Glutamatergic neuron (in vitro differentiated cells): ENCODE data around the gene ATG4C. TPM values are rescaled to one million over a fixed set of nuclear protein-coding genes. Genes with fewer than 3 reads are reported as not detected.

Experiments used
- DNase-seq: peaks from one replicate; pipeline ENCODE4 v3.0.0; 2022
- H3K27ac Mint-ChIP-seq: one replicate; pipeline ENCODE4 v1.8.0; 2020; ENCODE audit warnings: mild to moderate bottlenecking, mixed read lengths, inconsistent platforms; ENCODE audit not compliant: unreplicated experiment
- H3K27me3 Mint-ChIP-seq: one replicate; pipeline ENCODE4 v1.8.0; 2020; ENCODE audit warnings: mild to moderate bottlenecking, moderate library complexity, mixed read lengths, inconsistent platforms; ENCODE audit not compliant: unreplicated experiment
- H3K36me3 Mint-ChIP-seq: one replicate; pipeline ENCODE4 v1.8.0; 2020; ENCODE audit warnings: mild to moderate bottlenecking, mixed read lengths, inconsistent platforms; ENCODE audit not compliant: unreplicated experiment
- H3K4me1 Mint-ChIP-seq: one replicate; pipeline ENCODE4 v1.8.0; 2020; ENCODE audit warnings: mild to moderate bottlenecking, low read depth, mixed read lengths, inconsistent platforms; ENCODE audit not compliant: unreplicated experiment
- H3K4me3 Mint-ChIP-seq: one replicate; pipeline ENCODE4 v1.8.0; 2020; ENCODE audit warnings: mild to moderate bottlenecking, mixed read lengths, inconsistent platforms; ENCODE audit not compliant: unreplicated experiment
- H3K9me3 Mint-ChIP-seq: one replicate; pipeline ENCODE4 v1.8.0; 2020; ENCODE audit warnings: mild to moderate bottlenecking, moderate library complexity, mixed read lengths, inconsistent platforms; ENCODE audit not compliant: unreplicated experiment
- CTCF ChIP-seq: fragments of 200-600 bp; sonication (generic); IDR thresholded peaks from one replicate; pipeline ENCODE4 v1.5.0; 2021; ENCODE audit not compliant: partially characterized antibody, unreplicated experiment
- total RNA-seq: library from RNA; stranded (reverse); fragmentation: NEBNext Ultra II Directional; extraction: Animal tissue kit (Norgen Biotek cat#: 25700); gene quantifications from one replicate; pipeline ENCODE4 v1.2.1, GENCODE V29; 2021; ENCODE audit not compliant: unreplicated experiment

The ATG4C gene
- total RNA-seq, 1 donor from 2014 or later: 8.7 TPM

GRCh38 chr1:62869217-62869754 lies 85.4 kb downstream of the ATG4C start:
- Mint-ChIP-seq H3K36me3 (no peaks in the 10 kb centered on the region), H3K4me3 (no peak overlapping the region), H3K4me1 (no peaks in the 10 kb centered on the region), H3K27me3 (no peaks in the 10 kb centered on the region), H3K9me3 (peaks cover 5% of the 10 kb centered on the region), H3K27ac (no peak overlapping the region)
- no peak for TF ChIP-seq CTCF
- DNase-seq: no peak

GRCh38 chr1:62870148-62870547 lies 86.2 kb downstream of the ATG4C start:
- TF ChIP-seq CTCF: no peak
- H3K27me3 Mint-ChIP-seq: no peaks in the 10 kb centered on the region
- H3K9me3 Mint-ChIP-seq: peaks cover 5% of the 10 kb centered on the region
- H3K4me3 Mint-ChIP-seq: no peak overlapping the region
- H3K4me1 Mint-ChIP-seq: no peaks in the 10 kb centered on the region
- H3K27ac Mint-ChIP-seq: no peak overlapping the region
- no peaks in the 10 kb centered on the region for H3K36me3 Mint-ChIP-seq
- no peak for DNase-seq

- peaks cover 3% of the 10 kb centered on the region for H3K9me3 Mint-ChIP-seq
- no peak overlapping the region for H3K27ac Mint-ChIP-seq
- peaks cover 11% of the 10 kb centered on the region for H3K36me3 Mint-ChIP-seq
- peaks cover 7% of the 10 kb centered on the region for H3K4me1 Mint-ChIP-seq
- TF ChIP-seq CTCF: no peak
- DNase-seq: no peak
- no peaks in the 10 kb centered on the region for H3K27me3 Mint-ChIP-seq
- H3K4me3 Mint-ChIP-seq: no peak overlapping the region
Observed at GRCh38 chr1:62875676-62876075, 91.7 kb downstream of the ATG4C start.

- Mint-ChIP-seq H3K4me1 (peaks cover 7% of the 10 kb centered on the region), H3K27me3 (no peaks in the 10 kb centered on the region), H3K36me3 (peaks cover 11% of the 10 kb centered on the region), H3K9me3 (peaks cover 3% of the 10 kb centered on the region), H3K4me3 (no peak overlapping the region), H3K27ac (no peak overlapping the region)
- DNase-seq: no peak
- TF ChIP-seq CTCF: no peak
Observed at GRCh38 chr1:62876535-62876934, 92.6 kb downstream of the ATG4C start.

- Mint-ChIP-seq H3K27ac (no peak overlapping the region), H3K9me3 (peaks cover 10% of the 10 kb centered on the region), H3K4me3 (no peak overlapping the region), H3K4me1 (peaks cover 15% of the 10 kb centered on the region), H3K27me3 (no peaks in the 10 kb centered on the region), H3K36me3 (peaks cover 11% of the 10 kb centered on the region)
- no peak for DNase-seq
- no peak for TF ChIP-seq CTCF
Observed at GRCh38 chr1:62877579-62877978, 93.6 kb downstream of the ATG4C start.
